Esophagus muscularis mucosa (tissue), 4 donors: ENCODE results near the gene GPR12. TPM values are rescaled to one million over a fixed set of nuclear protein-coding genes. Genes with fewer than 3 reads are reported as not detected.

Experiments
- DNase-seq: peaks from one replicate; pipeline ENCODE4 v3.0.0-alpha.2; 2017; ENCODE audit errors: extremely low spot score
- H3K27ac ChIP-seq, 4 donors: fragments of 200-600 bp; sonication (generic); replicated peaks in 1 of 4; 1 replicate in 3 of 4; 2 replicates in 1 of 4; pipeline ENCODE4 v1.5.1; 2016 to 2019; ENCODE audit warnings: mild to moderate bottlenecking in 1 of 4
- H3K27me3 ChIP-seq, 4 donors: fragments of 200-600 bp; sonication (generic); one replicate each; pipeline versions ENCODE4 v1.5.1 to v1.6.0; 2016 to 2019
- H3K36me3 ChIP-seq, 4 donors: fragments of 200-600 bp; sonication (generic); one replicate each; pipeline ENCODE4 v1.5.1; 2016 to 2019
- H3K4me1 ChIP-seq, 4 donors: fragments of 200-600 bp; sonication (generic); one replicate each; pipeline ENCODE4 v1.5.1; 2016 to 2019
- H3K4me3 ChIP-seq, 4 donors: fragments of 200-600 bp; sonication (generic); 1 replicate in 2 of 4; 2 replicates in 2 of 4; pipeline ENCODE4 v1.5.1; 2016 to 2019; ENCODE audit warnings: mild to moderate bottlenecking in 4 of 4, moderate library complexity in 1 of 4
- H3K9me3 ChIP-seq, 4 donors: fragments of 200-600 bp; sonication (generic); 1 replicate in 3 of 4; 2 replicates in 1 of 4; pipeline ENCODE4 v1.5.1; 2016 to 2019
- CTCF ChIP-seq, 3 experiments: fragments of 200-600 bp in 2 of 3; fragments of 450-650 bp in 1 of 3; sonication (generic) in 2 of 3; IDR thresholded peaks; one replicate each; pipeline ENCODE4 v1.5.1; 2017 to 2019; ENCODE audit warnings: antibody characterized with exemption in 3 of 3, mild to moderate bottlenecking in 2 of 3, moderate library complexity in 1 of 3
- EP300 ChIP-seq: sonication (generic); formaldehyde crosslinking; IDR thresholded peaks from one replicate; pipeline ENCODE4 v1.6.1; 2017; ENCODE audit warnings: antibody characterized with exemption
- POLR2A ChIP-seq: fragments of 450-650 bp; IDR thresholded peaks from one replicate; pipeline ENCODE4 v1.6.1; 2017; ENCODE audit warnings: antibody characterized with exemption, moderate library complexity, mild to moderate bottlenecking, low read depth
- POLR2AphosphoS5 ChIP-seq, 2 donors: sonication (generic); formaldehyde crosslinking; IDR thresholded peaks; one replicate each; pipeline ENCODE4 v1.6.1; 2017; ENCODE audit warnings: antibody characterized with exemption in 2 of 2
- WGBS: methylation state at CpG from one replicate; pipeline ENCODE4 v1.1.5; 2018; 5-methylcytosine and 5-hydroxymethylcytosine counted together
- intact Hi-C: fragments of 100-400 bp; cut with DNase I; formaldehyde crosslinking; loops from one replicate; pipeline ENCODE4 v1.15.1; 2023
- total RNA-seq, 4 donors: library from RNA; depleted of rRNA; stranded (reverse); fragments of >200 nt; gene quantifications; one replicate each; pipeline versions ENCODE4 v1.1.0 to v1.2.1, GENCODE V29; 2016

GPR12 gene
- total RNA-seq, 4 donors from 2014 or later, result 0.11 to 0.26 (median 0.17) TPM; not detected in 1

GRCh38 chr13:26786651-26787295 lies 26.2 kb upstream of the GPR12 start:
- TF ChIP-seq CTCF (IDR thresholded peaks at IDR 0.05) (no peak), EP300 (no peak), POLR2AphosphoS5 (IDR thresholded peaks at IDR 0.05) (no peak), POLR2A (no peak)
- H3K4me1 ChIP-seq, result peaks cover 0 to 8% (median 0%) of the 10 kb centered on the region in 4 donors
- H3K9me3 ChIP-seq, result peaks cover 0 to 5% (median 0%) of the 10 kb centered on the region in 4 donors
- no peak overlapping the region for H3K4me3 ChIP-seq
- WGBS, result 66% methylated on average over 2 of the region's 2 CpGs
- intact Hi-C loops, result no loop called here
- H3K27ac ChIP-seq, result no peak overlapping the region
- no peaks in the 10 kb centered on the region for H3K36me3 ChIP-seq
- DNase-seq, result no peak
- H3K27me3 ChIP-seq, result peaks cover 0 to 28% (median 0%) of the 10 kb centered on the region in 4 donors

GRCh38 chr13:26785838-26786630 lies 25.4 kb upstream of the GPR12 start:
- no peak overlapping the region for H3K27ac ChIP-seq
- H3K36me3 ChIP-seq, result no peaks in the 10 kb centered on the region
- H3K27me3 ChIP-seq, result peaks cover 0 to 34% (median 0%) of the 10 kb centered on the region in 4 donors
- DNase-seq, result no peak
- no peak for TF ChIP-seq POLR2A
- TF ChIP-seq CTCF (IDR thresholded peaks at IDR 0.05), result no peak
- no peak for TF ChIP-seq EP300
- peak in 1 of 2 donors; percentile 60 for TF ChIP-seq POLR2AphosphoS5 (IDR thresholded peaks at IDR 0.05)
- H3K4me1 ChIP-seq, result peaks cover 0 to 8% (median 0%) of the 10 kb centered on the region in 4 donors
- peak overlapping the region in 2 of 4 donors; percentile 24 to 35 for H3K4me3 ChIP-seq
- intact Hi-C loops, result no loop called here
- H3K9me3 ChIP-seq, result peaks cover 0 to 12% (median 0%) of the 10 kb centered on the region in 4 donors
- 34% methylated on average over 11 of the region's 17 CpGs for WGBS

GRCh38 chr13:26784704-26785639 lies 24.4 kb upstream of the GPR12 start:
- intact Hi-C loops, result no loop called here
- H3K36me3 ChIP-seq, result no peaks in the 10 kb centered on the region
- peaks cover 0 to 12% (median 0%) of the 10 kb centered on the region in 4 donors for H3K9me3 ChIP-seq
- H3K4me1 ChIP-seq, result peaks cover 0 to 8% (median 0%) of the 10 kb centered on the region in 4 donors
- peaks cover 0 to 35% (median 0%) of the 10 kb centered on the region in 4 donors for H3K27me3 ChIP-seq
- TF ChIP-seq CTCF (IDR thresholded peaks at IDR 0.05) (no peak), POLR2A (no peak), POLR2AphosphoS5 (IDR thresholded peaks at IDR 0.05) (no peak), EP300 (no peak)
- no peak for DNase-seq
- H3K4me3 ChIP-seq, result peak overlapping the region in 2 of 4 donors; percentile 24 to 35
- no peak overlapping the region for H3K27ac ChIP-seq
- WGBS, result 39% methylated on average over 13 of the region's 18 CpGs

GRCh38 chr13:26780411-26780810 lies 19.8 kb upstream of the GPR12 start:
- intact Hi-C loops, result no loop called here
- 82% methylated on average over 4 of the region's 4 CpGs for WGBS

More at GRCh38 chr13:26780411-26780810, 19.8 kb upstream of the GPR12 start:
- H3K27me3 ChIP-seq, result peaks cover 0 to 22% (median 0%) of the 10 kb centered on the region in 4 donors
- no peak for DNase-seq
- no peaks in the 10 kb centered on the region for H3K36me3 ChIP-seq
- H3K9me3 ChIP-seq, result peaks cover 0 to 12% (median 0%) of the 10 kb centered on the region in 4 donors
- H3K4me1 ChIP-seq, result peaks cover 0 to 2% (median 0%) of the 10 kb centered on the region in 4 donors
- TF ChIP-seq EP300, result no peak
- no peak for TF ChIP-seq POLR2A
- no peak for TF ChIP-seq CTCF (IDR thresholded peaks at IDR 0.05)
- TF ChIP-seq POLR2AphosphoS5 (IDR thresholded peaks at IDR 0.05), result no peak
- H3K27ac ChIP-seq, result no peak overlapping the region
- no peak overlapping the region for H3K4me3 ChIP-seq
